ENCODE results near the gene EBF3.

DNA sequence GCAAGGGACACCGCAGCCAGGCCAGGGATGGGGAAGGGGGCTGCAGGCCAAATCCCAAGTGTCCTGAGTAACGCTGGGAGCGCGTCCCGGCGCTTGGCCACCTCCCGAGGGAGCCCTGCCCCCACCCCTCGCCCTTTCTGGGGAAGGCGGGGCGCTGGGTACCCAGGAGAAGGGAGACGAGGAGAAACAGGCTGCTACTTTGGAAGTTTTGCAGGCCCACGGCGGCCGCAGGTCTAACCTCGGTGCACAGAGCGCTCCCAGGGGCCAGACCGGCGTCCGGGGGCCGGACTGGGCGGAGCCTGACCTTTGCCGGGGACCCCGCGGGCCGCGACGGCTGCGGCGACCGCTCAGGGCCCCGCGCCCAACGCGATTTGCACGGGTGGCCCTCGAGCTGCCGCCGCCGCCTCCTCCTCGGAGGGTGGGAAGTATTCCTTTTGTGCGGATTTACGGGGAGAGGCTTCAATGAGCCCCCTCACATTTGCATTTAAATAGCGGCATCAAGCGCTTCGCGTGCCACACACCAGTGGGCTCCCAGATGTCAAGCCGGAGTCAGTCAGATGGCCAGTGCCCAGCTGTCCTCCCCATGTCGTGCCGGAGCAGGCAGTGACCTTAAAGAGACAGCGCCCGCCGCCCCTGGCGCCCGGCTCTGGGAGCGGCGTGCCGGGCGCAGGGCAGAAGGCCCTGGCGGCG is 3.0 kb upstream of the EBF3 start:
- TF ChIP-seq POLR2A (IDR thresholded peaks at IDR 0.05; ENCODE audit: low read length): no peak
- no peak for TF ChIP-seq GATA1 (IDR thresholded peaks at IDR 0.05; ENCODE audit: low read depth, low read length)
